Iris pigment epithelial cell (primary cell): Measurements from ENCODE around the gene INPP5A.
"Not testable (repeated sequence)": the region's sequence is repeated elsewhere in the genome, so short reads cannot be mapped to it uniquely, and the experiment has no call there.

Experiments
- DNase-seq: peaks from one replicate; pipeline ENCODE4 v3.0.0-alpha.2; 2011; ENCODE audit warnings: low read depth

Gene INPP5A

DNA sequence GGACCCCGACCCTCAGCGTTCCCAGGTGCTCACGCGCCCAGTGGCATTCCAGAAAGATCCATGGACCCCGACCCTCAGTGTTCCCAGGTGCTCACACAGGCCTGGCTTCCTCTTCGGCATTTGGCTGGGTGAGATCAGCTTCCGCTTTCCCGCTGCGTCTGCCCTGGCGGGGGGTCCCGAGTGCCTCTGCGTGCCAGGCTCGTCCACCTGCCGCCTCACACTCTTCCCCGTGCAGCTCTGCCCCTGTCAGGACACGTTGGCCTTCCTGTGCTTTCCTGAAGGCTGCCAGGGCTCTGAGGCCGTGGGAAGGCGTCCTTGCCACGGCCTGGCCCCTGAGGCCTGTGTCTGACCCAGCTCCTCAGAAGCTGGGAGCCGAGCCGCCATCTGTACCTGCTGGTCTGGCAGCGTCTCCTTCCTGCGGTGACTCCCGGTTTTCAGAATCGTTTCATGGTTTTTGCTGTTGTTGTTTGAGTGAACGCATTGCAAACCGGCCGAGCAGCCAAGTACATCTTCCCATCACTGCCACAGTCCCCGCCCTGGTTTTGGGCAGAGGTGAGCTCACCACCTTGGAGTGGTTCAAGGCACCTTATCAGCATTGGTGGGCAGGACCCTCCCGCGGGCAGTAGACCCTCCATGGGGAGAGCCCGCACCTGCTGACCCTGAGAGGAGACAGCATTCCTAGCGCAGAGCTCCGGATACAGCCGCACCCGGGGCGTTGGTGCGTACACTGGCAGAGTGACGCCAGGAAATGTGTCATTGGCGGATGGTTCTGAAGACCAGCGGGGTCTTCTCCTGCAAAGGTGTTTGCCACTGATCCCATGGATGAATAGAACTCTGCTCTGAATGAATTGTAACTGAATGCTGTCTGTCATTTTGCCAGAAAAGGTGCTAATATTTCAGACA is 231.0 kb downstream of the INPP5A start:
- no peak for DNase-seq

DNA sequence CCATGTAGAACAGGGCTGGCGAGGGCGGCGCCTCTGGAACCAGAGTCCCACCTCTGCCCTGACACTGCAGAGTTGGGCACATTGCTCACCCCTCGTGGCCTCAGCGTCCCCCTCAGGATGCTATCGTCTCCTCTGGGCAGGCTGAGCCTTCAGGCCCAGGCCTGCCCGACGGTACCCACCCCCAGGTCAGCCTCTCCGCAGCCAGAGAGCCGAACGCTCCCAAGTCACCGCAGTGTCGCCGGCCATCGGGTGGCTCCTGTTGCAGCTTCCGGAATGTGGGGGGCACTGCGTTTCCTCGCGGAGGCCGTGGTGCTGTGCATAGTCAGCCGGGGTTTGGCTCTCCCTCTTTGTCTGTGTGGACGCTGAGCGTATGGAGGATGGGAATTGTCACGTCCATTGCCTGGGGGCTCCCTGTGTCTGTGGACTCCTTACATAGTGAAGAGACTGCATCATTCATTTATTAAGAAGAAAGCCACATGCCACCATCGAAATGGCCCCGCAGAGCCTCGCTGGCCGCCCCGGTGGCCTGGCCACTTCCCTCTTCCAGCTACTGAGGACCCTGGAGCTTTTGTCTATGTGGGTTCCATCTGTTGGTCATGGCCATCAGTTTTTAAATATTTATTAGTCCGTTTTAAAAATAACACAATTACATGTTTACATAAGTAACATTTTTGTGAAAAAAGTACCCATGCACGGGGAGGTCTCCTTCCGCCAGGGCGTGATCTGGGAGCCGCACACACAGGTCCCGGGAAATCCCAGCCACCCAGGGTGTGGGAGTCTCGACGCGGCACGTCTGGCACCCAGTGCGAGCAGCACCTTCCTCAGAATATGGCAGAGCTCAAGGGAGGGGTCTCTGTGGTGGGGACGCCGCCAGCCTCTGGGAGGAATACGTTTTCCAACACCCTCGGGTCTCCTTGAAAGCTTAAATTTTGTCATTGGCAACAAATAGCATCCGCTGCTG is 232.8 kb downstream of the INPP5A start:
- no peak for DNase-seq

DNA sequence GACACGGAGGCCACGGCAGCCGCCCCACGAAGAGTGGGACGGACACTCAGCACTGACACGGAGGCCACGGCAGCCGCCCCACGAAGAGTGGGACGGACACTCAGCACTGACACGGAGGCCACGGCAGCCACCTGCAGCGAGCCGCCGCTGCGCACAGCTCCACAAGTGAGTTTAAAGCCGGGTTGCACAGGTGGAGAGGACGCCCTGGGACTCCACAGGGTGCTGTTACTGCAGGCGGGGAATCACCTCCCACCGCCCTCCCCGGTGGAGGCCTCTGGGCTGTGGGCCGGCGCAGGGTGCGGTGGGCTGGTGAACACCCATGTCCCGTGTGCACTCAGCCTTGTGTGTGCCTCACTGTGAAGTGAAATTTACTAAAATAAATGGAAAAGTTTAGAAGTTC is 235.2 kb downstream of the INPP5A start:
- DNase-seq = not testable (repeated sequence)

DNA sequence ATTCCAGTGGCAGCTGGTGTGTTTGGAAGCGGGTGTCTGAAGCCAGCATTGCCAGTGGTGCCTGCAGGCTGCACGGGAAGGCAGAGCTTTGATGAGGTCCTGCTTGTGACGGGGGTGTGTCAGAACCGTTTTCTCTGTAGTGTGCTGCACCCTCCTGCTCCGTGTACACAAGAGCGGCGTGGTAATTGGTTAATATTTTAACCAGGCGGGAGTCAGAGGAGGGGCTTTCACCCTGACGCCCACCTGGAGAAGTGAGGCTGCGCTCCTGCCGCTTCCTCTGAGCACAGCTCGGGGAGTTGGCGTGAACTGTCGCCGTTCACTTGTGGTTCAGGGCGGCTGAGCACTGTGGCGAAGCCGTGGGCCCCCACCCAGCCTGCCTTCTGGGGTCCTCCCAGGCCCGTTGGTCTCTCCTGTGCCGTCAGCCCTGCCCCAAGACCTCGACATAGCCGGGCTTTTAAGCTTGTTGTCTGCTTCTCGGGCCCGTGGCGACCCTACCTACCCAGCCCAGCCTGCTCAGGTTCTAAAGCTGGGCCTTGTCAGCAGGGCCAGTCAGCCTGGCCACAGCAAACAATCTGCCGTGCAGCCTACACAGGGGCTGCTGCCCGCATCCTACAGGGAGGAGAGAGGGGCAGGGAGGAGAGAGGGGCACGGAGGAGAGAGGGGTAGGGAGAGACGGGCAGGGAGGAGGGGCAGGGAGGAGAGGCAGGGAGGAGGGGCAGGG is 236.8 kb downstream of the INPP5A start:
- DNase-seq = no peak

DNA sequence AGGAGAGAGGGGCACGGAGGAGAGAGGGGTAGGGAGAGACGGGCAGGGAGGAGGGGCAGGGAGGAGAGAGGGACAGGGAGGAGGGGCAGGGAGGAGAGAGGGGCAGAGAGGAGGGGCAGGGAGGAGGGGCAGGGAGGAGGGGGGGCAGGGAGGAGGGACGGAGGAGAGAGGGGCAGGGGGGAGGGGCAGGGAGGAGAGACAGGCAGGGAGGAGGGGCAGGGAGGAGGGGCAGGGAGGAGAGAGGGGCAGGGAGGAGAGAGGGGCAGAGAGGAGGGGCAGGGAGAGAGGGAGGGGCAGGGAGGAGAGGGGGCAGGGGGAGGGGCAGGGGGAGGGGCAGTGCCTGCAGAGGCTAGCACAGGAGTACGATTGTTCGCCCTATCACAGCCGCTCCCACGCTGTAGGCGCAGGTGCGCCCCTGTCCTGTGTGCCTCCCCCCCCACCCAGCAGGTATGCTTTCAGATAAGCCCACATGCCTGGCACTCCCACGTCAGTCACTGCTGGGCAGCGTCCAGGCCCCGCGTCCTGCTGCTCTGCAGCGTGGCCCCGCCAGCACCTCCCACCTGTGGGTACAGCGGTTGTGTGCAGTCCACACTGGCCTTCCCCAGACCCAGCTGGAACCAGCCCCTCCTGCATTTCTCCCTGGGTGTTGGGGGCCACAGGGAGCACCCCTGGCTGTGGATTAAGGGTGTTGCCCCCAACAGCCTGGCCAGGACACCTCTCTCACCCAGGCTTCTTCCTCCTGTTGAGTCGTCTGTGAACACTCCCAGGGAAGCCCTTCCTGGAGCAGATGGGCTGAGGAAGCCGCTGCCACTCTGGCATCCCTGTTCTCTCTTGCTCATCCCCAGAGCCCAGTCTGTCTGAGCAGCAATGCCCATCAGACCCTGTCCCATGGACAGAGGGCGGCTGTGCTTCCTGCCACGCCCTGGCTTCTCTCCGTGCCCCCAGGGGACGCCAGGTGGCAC is 237.6 kb downstream of the INPP5A start:
- DNase-seq = no peak

DNA sequence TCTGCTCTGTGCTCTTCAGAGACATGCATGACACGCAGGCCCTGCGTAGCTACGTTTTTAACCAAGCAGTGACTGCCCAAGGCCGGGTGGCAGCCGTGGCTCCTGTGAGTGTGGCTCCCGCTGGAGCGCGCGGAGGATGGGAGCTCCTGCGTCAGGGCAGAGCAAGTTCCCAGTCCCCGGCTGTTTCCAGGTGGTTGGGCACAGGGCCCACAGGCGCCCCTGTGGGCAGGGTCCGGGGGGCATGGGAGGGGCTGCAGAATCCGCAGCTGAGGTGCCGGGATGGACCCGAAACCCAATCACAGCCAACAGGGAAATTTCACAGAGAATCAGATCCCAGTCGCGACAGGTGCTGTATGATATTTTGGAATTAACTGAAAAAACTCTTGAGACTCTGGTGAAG is 238.6 kb downstream of the INPP5A start:
- no peak for DNase-seq

DNA sequence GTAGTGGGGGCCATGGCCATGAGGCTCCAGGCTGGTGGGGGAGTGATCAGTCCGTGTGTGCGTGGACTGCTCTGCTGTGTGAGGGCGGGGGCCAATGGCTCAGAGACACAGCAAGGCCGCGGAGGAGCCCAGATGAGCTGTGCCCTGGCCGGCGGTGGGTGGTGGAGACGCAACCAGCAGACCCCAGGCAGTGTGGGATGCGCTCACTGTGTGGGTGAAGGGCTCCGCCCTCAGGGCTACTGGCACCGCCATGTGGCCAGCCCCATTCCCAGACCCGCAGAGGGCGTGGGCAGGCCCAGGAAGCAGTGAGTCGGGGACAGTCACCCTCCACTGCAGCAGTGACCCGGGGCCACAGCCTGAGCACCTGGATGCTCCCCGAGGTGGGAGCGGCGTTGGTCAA is 239.2 kb downstream of the INPP5A start:
- DNase-seq = no peak

DNA sequence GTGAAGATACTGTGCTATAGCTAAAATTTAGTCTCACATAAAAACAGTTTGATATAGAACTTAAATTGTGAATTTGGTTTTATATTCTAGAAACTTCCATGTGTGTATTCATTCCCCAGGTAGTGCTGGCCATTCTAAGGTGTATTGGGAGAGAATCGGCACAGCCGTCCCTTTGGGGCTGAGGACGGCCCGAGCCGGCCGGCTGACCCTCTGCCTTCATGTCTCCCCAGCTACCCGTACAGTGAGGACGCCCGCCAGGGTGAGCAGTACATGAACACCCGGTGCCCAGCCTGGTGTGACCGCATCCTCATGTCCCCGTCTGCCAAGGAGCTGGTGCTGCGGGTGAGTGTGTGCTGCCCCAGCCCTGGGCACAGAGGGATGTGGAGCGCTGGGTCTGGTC is 239.9 kb downstream of the INPP5A start:
- no peak for DNase-seq

DNA sequence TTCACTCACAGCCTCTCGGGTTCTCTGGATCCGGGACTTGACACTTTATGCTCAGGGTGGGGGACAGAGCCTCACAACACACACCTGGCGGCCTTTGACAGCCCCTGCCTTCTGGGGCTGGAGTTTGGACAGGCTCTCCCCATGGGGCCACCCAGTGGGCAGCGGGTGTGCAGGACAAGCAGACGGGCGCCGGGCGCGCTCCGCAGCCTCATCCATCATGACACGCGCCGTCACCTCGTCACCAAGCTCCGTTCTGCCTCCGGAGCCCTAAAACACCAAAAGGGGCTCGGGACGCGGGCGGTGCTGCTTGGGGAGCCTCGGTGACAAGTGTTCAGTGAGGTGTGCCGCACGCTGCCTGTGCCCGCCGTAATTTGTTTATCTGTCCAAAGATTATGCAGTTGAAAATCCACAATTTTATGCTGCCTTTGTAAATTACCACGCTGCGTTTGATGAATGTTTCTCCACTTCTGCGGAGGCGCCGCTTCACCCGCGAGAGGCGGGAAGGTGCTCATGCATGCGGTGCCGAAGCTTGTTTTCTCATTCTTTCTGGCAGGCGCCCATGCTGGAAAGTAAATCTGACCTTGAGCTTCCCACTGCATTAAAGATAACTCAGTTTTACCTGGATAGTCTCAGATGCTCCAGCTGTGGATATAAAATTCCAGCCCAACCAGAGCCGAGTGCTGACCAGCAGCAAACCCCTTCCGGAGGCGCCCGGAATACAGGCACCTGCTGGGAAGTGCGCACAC is 242.1 kb downstream of the INPP5A start:
- DNase-seq = no peak

DNA sequence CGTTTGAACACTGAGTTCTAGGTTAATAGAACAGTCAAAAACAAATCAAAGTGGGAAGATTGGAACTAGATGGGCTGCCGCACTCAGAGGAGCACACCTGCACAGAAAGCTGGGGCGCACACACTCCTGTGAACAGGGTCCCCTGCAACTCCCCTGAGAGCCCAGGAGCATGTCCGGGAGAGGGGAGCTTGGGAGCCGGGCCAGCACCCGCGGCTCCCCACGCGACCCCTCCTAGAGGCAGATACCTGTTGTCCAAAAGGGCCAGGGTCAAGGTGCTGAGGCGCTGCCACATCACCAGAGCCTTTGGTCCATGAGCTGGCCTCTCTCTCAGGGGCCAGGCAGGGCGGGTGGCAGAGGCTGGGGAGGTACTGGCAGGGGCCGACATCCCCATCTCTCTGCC is 242.8 kb downstream of the INPP5A start:
- DNase-seq = no peak

DNA sequence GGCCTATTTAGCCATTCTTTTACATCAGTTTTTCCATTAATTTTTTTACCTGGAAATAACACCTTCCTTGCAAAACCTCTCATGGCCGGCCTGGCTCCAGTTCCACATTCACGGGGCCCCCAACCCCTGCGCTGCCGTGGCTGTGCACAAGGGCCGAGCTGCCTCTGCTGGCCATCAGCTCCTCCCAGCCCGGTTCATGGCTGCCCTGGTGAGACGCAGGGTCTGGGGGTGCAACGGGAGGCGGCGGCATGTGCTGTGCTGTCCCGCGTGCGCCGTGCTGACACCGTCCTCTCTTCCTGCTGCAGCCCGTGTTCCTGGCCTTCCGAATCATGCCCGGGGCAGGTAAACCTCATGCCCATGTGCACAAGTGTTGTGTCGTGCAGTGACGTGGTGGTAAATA is 244.0 kb downstream of the INPP5A start:
- DNase-seq = no peak

DNA sequence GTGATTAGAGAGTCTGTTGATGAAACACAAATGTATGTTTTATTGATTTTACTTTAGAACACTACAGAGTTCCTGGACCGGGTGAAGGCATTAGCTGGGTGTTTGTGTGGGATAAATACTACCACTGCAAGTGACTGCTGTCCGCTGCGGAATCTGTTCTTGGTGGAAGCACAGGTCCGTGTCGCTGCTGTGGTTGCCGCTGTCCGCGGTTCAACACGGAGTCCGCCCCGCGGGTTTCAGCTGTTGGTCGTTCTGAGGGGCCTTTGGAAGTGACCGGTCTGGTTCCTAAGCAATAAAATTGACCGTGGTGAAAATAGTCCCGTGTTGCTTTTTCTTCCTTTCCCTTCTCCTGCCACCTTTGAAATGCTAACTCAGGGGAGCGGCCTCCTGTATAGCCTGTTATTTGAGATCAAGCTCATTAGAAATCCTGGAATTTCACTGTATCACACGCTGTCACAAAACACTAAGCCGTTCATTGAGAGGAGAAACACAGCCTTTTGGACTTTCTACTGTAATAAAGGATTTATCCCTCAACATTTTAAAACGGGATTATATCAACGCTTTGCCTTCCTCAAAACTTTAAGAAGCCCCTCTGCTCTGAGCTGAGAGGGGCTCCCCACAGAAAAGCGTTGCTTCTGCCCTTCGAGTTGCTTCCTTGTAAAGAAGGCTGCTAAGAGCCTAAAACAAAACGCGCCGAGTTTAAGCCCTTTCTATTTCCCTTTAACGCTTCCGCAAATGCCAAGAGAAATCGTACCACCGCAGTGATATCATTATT is 245.8 kb downstream of the INPP5A start:
- DNase-seq = no peak

DNA sequence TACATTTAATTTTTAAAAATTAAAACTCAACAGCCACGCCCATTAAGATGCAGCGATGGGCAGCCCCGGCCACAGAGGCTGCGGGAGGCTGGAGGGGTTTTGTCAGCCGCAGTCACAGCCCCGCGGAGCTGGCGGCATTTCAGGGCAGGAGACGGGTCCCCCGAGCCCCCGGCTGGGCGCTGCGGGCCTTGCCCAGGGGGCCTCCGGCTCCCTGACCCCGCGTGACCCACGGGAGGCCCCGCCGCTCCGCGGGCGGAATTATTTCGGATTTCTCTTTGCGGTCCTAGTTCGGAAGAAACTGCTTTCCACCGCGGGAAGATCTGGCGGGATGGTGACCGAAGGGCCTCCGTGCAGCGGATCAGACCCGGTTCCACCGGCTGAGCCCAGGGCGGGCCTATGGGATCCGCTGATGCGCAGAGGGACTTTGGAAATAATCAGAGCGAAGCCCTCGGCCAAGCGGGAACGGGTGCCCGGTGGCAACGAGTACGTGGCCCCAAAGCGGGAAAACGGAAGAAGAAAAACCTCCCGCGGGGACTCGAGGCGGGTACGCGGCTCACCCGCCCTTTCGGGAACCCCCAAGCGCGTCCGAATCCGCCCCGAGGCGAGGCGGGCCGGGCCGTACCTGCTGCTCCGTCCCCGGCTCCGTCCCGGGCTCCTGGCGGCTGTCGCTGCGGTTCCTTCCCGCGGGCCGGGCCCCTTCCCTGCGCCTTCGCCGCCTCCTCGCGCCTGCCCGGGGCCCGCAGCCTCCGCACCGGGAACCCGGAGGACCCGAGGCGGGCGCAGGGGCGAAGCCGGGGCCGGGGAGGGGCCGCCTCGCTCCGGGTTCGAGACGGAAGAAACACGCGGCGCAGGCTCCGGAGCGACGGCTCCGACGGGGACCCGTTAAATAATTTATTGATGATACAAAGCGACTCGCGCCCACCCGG is 246.6 kb downstream of the INPP5A start:
- no peak for DNase-seq

DNA sequence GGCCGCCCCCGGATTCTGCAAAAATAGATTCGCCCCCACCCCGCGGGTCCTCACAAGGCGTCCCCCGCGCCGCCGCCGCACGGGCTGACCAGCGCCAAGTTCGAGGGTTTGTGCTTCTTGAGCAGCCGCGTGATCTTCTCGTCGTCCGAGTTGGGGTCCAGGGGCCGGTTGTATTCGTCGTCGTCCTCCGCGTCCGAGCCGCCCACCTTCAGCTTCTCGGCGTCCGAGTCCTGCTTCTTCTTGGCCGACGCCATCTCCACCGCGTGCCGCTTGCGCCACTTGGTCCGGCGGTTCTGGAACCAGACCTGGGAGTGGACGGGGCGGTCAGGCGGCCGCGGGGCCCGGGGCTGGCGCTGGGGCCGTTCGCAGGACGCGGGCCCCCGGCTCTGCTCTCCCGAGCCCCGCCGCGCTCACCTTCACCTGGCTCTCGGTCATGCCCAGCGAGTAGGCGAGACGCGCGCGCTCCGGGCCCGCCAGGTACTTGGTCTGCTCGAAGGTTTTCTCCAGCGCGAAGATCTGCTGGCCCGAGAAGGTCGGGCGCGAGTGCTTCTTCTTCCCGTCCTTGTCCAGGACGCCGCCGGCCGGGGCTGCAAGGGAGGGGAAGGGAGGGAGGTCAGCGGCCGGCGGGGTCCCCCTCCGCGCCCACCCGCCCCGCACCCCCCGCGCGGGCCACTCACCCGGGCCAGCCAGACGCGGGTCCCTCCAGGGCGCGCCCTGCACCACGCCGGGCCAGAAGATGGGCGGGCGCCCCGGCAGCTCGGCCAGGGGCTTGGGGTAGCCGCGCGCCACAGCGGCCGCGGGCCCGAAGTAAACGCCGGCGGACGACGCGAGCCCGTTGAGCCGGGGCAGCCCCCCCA is 247.5 kb downstream of the INPP5A start:
- peak; percentile 10 for DNase-seq

DNA sequence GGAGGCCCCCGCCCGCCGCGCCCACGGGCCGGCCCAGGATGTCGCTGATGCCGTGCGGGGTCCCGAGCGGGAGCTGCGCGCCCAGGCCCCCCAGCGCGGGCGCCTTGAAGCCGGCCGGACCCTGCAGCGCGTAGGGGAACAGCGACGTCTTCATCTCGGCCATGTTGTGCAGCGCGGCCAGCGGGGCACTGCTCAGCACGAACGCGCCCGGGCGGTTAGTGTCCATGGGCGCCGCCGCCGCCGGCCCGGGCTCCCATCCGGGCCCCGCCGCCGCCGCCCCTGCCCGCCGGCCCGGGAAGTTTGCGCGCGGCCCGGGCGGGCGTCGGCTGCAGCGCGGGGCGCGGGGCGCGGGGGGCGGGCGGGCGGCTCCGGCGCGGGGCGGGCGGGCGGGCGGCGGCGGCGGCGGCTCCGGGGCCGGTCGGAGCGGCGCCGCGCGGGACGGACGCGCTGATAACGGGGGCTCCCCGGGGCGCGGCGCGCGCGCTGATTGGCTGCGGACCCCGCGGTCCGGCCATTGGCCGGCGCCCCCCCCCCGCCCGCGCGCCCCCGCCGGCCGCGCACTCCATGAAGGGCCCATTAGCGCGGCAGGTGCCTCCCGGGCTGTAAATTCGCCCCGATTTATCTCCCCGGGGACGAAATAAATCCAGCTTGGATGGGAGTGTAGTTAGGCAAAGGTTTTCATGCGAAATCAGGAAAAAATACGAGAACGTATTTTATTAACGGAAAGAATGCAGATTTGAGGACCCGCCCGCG is 248.3 kb downstream of the INPP5A start, which contains the start of gene NKX6-2:
TSS of gene NKX6-2 (minus strand) at position 425 of the 753 bp plus-strand sequence. CDS start at position 226, 199 bp downstream.
- peak; percentile 10 for DNase-seq

DNA sequence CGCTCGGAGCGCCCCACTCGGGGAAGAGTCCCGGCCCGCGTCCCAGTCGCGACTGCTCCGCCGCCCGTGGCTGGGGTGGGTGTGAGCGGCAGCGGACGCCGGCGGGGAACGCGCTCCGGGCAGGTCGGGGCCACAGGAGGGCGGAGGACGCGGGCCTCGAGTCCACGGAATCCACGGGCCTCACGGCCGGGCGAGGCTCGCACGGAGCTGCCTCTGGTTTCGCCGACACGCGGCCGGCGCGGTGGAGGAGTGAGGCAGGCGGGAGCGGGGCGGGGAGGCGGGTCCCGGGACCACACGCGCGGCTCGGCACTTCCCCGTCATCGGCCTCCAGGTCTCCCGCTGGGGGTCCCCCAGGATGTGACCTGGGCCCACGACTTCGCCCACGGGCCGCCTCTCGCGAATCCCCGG is 248.9 kb downstream of the INPP5A start:
- DNase-seq = no peak
